GM20000 (cell line): Measurements from ENCODE around the gene GEMIN7.

Source experiments
- DNase-seq: peaks from one replicate; pipeline ENCODE4 v3.0.0; 2012; ENCODE audit warnings: low spot score
- CTCF ChIP-seq: IDR thresholded peaks from 2 replicates; pipeline ENCODE4 v1.5.1; 2012; ENCODE audit warnings: mild to moderate bottlenecking, control low read depth; ENCODE audit errors: extremely low read depth, missing control alignments

GEMIN7 gene

GRCh38 chr19:45079911-45080370 lies 881 bp downstream of the GEMIN7 start:
- no peak for DNase-seq

GRCh38 chr19:45082170-45082569 lies 3.1 kb downstream of the GEMIN7 start:
- TF ChIP-seq CTCF: no peak
- DNase-seq: no peak

More at GRCh38 chr19:45079911-45080370, 881 bp downstream of the GEMIN7 start:
- TF ChIP-seq CTCF: no peak

GRCh38 chr19:45086480-45086879 lies 7.4 kb downstream of the GEMIN7 start:
- TF ChIP-seq CTCF: no peak
- no peak for DNase-seq

GRCh38 chr19:45087531-45087930 lies 8.5 kb downstream of the GEMIN7 start:
- DNase-seq: no peak

GRCh38 chr19:45090034-45090433 lies 11.0 kb downstream of the GEMIN7 start:
- no peak for TF ChIP-seq CTCF
- no peak for DNase-seq

More at GRCh38 chr19:45087531-45087930, 8.5 kb downstream of the GEMIN7 start:
- TF ChIP-seq CTCF: no peak

GRCh38 chr19:45090606-45091005 lies 11.5 kb downstream of the GEMIN7 start:
- no peak for DNase-seq
- TF ChIP-seq CTCF: no peak

- DNase-seq: peak; percentile 91
- TF ChIP-seq CTCF: no peak
Observed at GRCh38 chr19:45091031-45091923, 12.2 kb downstream of the GEMIN7 start.
